ENCODE results near the gene ECE1. TPM values are rescaled to one million over a fixed set of nuclear protein-coding genes. Genes with fewer than 3 reads are reported as not detected.

The ECE1 gene
- total and polyA plus RNA-seq, 10 of the 15 experiments (the other 5 are each of a cell fraction or from before 2014, with no cell fraction given), result 0.97 to 81.0 (median 37.0) TPM

GRCh38 chr1:21327566-21328323, 37.5 kb upstream of the ECE1 start (continued):
- TF ChIP-seq, protein P1, sequence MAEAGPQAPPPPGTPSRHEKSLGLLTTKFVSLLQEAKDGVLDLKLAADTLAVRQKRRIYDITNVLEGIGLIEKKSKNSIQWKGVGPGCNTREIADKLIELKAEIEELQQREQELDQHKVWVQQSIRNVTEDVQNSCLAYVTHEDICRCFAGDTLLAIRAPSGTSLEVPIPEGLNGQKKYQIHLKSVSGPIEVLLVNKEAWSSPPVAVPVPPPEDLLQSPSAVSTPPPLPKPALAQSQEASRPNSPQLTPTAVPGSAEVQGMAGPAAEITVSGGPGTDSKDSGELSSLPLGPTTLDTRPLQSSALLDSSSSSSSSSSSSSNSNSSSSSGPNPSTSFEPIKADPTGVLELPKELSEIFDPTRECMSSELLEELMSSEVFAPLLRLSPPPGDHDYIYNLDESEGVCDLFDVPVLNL (IDR thresholded peaks at IDR 0.05; ENCODE audit: low read depth, low read length), result no peak
- TF ChIP-seq CEBPB (IDR thresholded peaks at IDR 0.05; ENCODE audit: borderline replicate concordance in 1 of 2, low read depth in 2 of 2, low read length in 2 of 2) (no peak), SUZ12 (IDR thresholded peaks at IDR 0.05; ENCODE audit: unreplicated experiment) (no peak), WRNIP1 (IDR thresholded peaks at IDR 0.05; ENCODE audit: borderline replicate concordance, low read depth, low read length) (no peak), RUNX3 (IDR thresholded peaks at IDR 0.05; ENCODE audit: low read length) (no peak), CBX5 (IDR thresholded peaks at IDR 0.05; ENCODE audit: low read depth) (no peak), FOXM1 (IDR thresholded peaks at IDR 0.05; ENCODE audit: low read depth, low read length) (no peak)

GRCh38 chr1:21326861-21327344, 36.6 kb upstream of the ECE1 start:
- H3K9me3 ChIP-seq (replicated peaks; ENCODE audit: control insufficient read depth, insufficient read depth, low read length), result no peaks in the 10 kb centered on the region
- intact Hi-C loops (cut with micrococcal nuclease; ENCODE audit: unreplicated experiment), result no loop called here
- H3K27ac ChIP-seq (ENCODE audit: control insufficient read depth, insufficient read depth), result no peak overlapping the region
- no peaks in the 10 kb centered on the region for H3K27me3 ChIP-seq (replicated peaks in 1 of 2; ENCODE audit: control insufficient read depth in 2 of 2, insufficient read depth in 2 of 2, low read length in 1 of 2)
- BruUV-seq (replicated peaks), result no TSS peak
- no peaks in the 10 kb centered on the region; the same call in none of the 2 replicates for H3K79me2 ChIP-seq (ENCODE audit: control insufficient read depth, insufficient read depth, low read length)
- H3K36me3 ChIP-seq (ENCODE audit: control insufficient read depth in 2 of 2, insufficient read depth in 2 of 2, low read length in 1 of 2), result peaks cover 0 to 1% of the 10 kb centered on the region in 2 experiments; a peak in 2 of 4 replicates
- ChIA-PET CTCF (interaction anchor here (1.5 to 8.4 kb wide), 4 partner anchors 9 to 56 kb away, joined by 4 to 95 read pairs (median 33); no protein-coding TSS in a partner anchor), SMC1A (ENCODE audit: uncharacterized antibody, unreplicated experiment) (interaction anchor here (0.9 to 8.3 kb wide), 4 partner anchors 9 to 56 kb away, joined by 3 to 119 read pairs (median 42); partner anchors contain the start of gene ECE1), RAD21 (ENCODE audit: unreplicated experiment) (interaction anchor here (0.9 to 6.4 kb wide), 3 partner anchors 11 to 57 kb away, joined by 3 to 97 read pairs (median 6); no protein-coding TSS in a partner anchor), POLR2A (interaction anchor here (3.7 kb wide), 1 partner anchor 9 kb away, joined by 60 read pairs; no protein-coding TSS in a partner anchor)
- H3K4me3 ChIP-seq, result no peak overlapping the region
- H2AFZ ChIP-seq (ENCODE audit: control insufficient read depth, low read depth, low read length), result no peak overlapping the region
- DNase-seq (ENCODE audit: low read depth, low spot score) (no peak), ATAC-seq (no peak), FAIRE-seq (no peak)
- WGBS (ENCODE audit: insufficient coverage, insufficient replicate concordance, low lambda C conversion rate, missing lambda C conversion rate), result 78% methylated on average over 10 of the region's 10 CpGs
- no peak overlapping the region for H3K9ac ChIP-seq (ENCODE audit: control insufficient read depth, insufficient read depth, low read length)
- H3K4me1 ChIP-seq (ENCODE audit: control insufficient read depth, insufficient read depth, low read length), result peaks cover 38% of the 10 kb centered on the region
- in situ Hi-C loops (cut with MboI), result no loop called here
- no peak overlapping the region for H3K4me2 ChIP-seq (ENCODE audit: control insufficient read depth, insufficient read depth)
- H4K20me1 ChIP-seq (ENCODE audit: control insufficient read depth, insufficient read depth), result no peaks in the 10 kb centered on the region
- TF ChIP-seq, protein P2, sequence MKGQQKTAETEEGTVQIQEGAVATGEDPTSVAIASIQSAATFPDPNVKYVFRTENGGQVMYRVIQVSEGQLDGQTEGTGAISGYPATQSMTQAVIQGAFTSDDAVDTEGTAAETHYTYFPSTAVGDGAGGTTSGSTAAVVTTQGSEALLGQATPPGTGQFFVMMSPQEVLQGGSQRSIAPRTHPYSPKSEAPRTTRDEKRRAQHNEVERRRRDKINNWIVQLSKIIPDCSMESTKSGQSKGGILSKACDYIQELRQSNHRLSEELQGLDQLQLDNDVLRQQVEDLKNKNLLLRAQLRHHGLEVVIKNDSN (IDR thresholded peaks at IDR 0.05; ENCODE audit: borderline replicate concordance, extremely low read length, insufficient read depth, low read depth, low read length), result no peak
- TF ChIP-seq MAX (IDR thresholded peaks at IDR 0.05; ENCODE audit: low read depth, low read length) (no peak), EP300 (IDR thresholded peaks at IDR 0.05; ENCODE audit: borderline replicate concordance in 1 of 2, control insufficient read depth in 1 of 2, low read depth in 2 of 2, low read length in 2 of 2) (no peak), CEBPB (IDR thresholded peaks at IDR 0.05; ENCODE audit: borderline replicate concordance in 1 of 2, low read depth in 2 of 2, low read length in 2 of 2) (no peak), NRF1 (conservative IDR thresholded peaks at IDR 0.05; ENCODE audit: low read depth, low read length) (no peak), DPF2 (IDR thresholded peaks at IDR 0.05) (no peak), FOXM1 (IDR thresholded peaks at IDR 0.05; ENCODE audit: low read depth, low read length) (no peak), STAT1 (conservative IDR thresholded peaks at IDR 0.05) (no peak), NR2C1 (IDR thresholded peaks at IDR 0.05) (no peak), SRF (IDR thresholded peaks at IDR 0.05; ENCODE audit: low read depth in 2 of 2, low read length in 2 of 2) (no peak), BCL11A (IDR thresholded peaks at IDR 0.05; ENCODE audit: low read depth, low read length) (no peak), POLR2AphosphoS2 (IDR thresholded peaks at IDR 0.05; ENCODE audit: low read depth, low read length) (no peak)
- TF ChIP-seq, protein P3, sequence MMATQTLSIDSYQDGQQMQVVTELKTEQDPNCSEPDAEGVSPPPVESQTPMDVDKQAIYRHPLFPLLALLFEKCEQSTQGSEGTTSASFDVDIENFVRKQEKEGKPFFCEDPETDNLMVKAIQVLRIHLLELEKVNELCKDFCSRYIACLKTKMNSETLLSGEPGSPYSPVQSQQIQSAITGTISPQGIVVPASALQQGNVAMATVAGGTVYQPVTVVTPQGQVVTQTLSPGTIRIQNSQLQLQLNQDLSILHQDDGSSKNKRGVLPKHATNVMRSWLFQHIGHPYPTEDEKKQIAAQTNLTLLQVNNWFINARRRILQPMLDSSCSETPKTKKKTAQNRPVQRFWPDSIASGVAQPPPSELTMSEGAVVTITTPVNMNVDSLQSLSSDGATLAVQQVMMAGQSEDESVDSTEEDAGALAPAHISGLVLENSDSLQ (IDR thresholded peaks at IDR 0.05), result no peak

All from GM12878 (cell line).